Neural cell (in vitro differentiated cells): ENCODE data around the gene LRRC34. TPM values are rescaled to one million over a fixed set of nuclear protein-coding genes. Genes with fewer than 3 reads are reported as not detected.

Experiments used
- H2AFZ ChIP-seq: fragments of 200-600, 300-800 bp; sonication (generic), shearing (Covaris generic); 2 replicates; pipeline ENCODE4 v1.6.0; 2014; ENCODE audit warnings: low read depth, mild to moderate bottlenecking, antibody characterized with exemption, low read length, moderate library complexity
- H3F3A ChIP-seq: fragments of 200-600 bp; shearing (Covaris generic); 2 replicates; pipeline ENCODE4 v1.6.1; 2016; ENCODE audit warnings: mild to moderate bottlenecking, moderate library complexity, mixed read lengths, antibody characterized with exemption, low read length; ENCODE audit not compliant: insufficient read depth, poor library complexity, severe bottlenecking
- H3K27ac ChIP-seq: fragments of 200-600, 300-800 bp; sonication (generic), shearing (Covaris generic); 2 replicates; pipeline ENCODE4 v1.5.1; 2014; ENCODE audit warnings: mild to moderate bottlenecking, low read length, moderate library complexity
- H3K27me3 ChIP-seq: fragments of 300-800, 200-600 bp; sonication (generic), shearing (Covaris generic); 2 replicates; pipeline ENCODE4 v1.6.0; 2014; ENCODE audit warnings: mild to moderate bottlenecking, low read depth, low read length, moderate library complexity; ENCODE audit not compliant: insufficient read depth
- H3K36me3 ChIP-seq: fragments of 300-800, 200-600 bp; sonication (generic), shearing (Covaris generic); 2 replicates; pipeline ENCODE4 v1.5.1; 2014; ENCODE audit warnings: mild to moderate bottlenecking, antibody characterized with exemption, low read length, moderate library complexity; ENCODE audit not compliant: insufficient read depth
- H3K4me2 ChIP-seq: fragments of 300-800, 200-600 bp; sonication (generic), shearing (Covaris generic); 2 replicates; pipeline ENCODE4 v1.6.0; 2014; ENCODE audit warnings: mild to moderate bottlenecking, low read length
- H3K4me3 ChIP-seq: fragments of 300-800, 200-600 bp; sonication (generic), shearing (Covaris generic); 2 replicates; pipeline ENCODE4 v1.5.1; 2014; ENCODE audit warnings: mild to moderate bottlenecking, low read length, moderate library complexity
- H3K79me2 ChIP-seq: fragments of 200-600 bp; shearing (Covaris generic); replicated peaks from 2 replicates; pipeline ENCODE4 v1.6.0; 2014; ENCODE audit warnings: mild to moderate bottlenecking, low read length, moderate library complexity; ENCODE audit not compliant: insufficient read depth
- H3K9ac ChIP-seq: fragments of 300-800, 200-600 bp; sonication (generic), shearing (Covaris generic); 2 replicates; pipeline ENCODE4 v1.6.1; 2016; ENCODE audit warnings: mild to moderate bottlenecking, low read length, mixed read lengths
- H3K9me2 ChIP-seq: fragments of 200-600 bp; shearing (Covaris generic); 2 replicates; pipeline ENCODE4 v1.6.1; 2016; ENCODE audit warnings: mild to moderate bottlenecking, low read length, mixed read lengths; ENCODE audit not compliant: insufficient read depth
- H3K9me3 ChIP-seq: fragments of 200-600, 300-800 bp; sonication (generic), shearing (Covaris generic); 2 replicates; pipeline ENCODE4 v1.6.1; 2016; ENCODE audit warnings: mild to moderate bottlenecking, mixed run types, low read length, moderate library complexity, mixed read lengths
- H4K20me1 ChIP-seq: fragments of 200-600 bp; shearing (Covaris generic); 2 replicates; pipeline ENCODE4 v1.6.1; 2016; ENCODE audit warnings: mild to moderate bottlenecking, mixed run types; ENCODE audit not compliant: insufficient read depth
- EP300 ChIP-seq: fragments of 450-650 bp; conservative IDR thresholded peaks from 2 replicates; pipeline ENCODE4 v1.6.1; 2014; ENCODE audit warnings: antibody characterized with exemption, mild to moderate bottlenecking, moderate library complexity; ENCODE audit not compliant: poor library complexity, severe bottlenecking
- EZH2 ChIP-seq: fragments of 200-600, 300-800 bp; shearing (Covaris generic), sonication (generic); IDR thresholded peaks from 2 replicates; pipeline ENCODE4 v1.6.1; 2014; ENCODE audit warnings: antibody characterized with exemption, low read length, borderline replicate concordance, mild to moderate bottlenecking; ENCODE audit not compliant: insufficient read depth, poor library complexity, severe bottlenecking
- MXI1 ChIP-seq: fragments of 450-650 bp; conservative IDR thresholded peaks from 2 replicates; pipeline ENCODE4 v1.6.1; 2014; ENCODE audit warnings: antibody characterized with exemption, mild to moderate bottlenecking; ENCODE audit not compliant: poor library complexity, severe bottlenecking
- POLR2AphosphoS5 ChIP-seq: IDR thresholded peaks from 2 replicates; pipeline ENCODE4 v1.6.1; 2012
- RAD21 ChIP-seq: fragments of 450-650 bp; conservative IDR thresholded peaks from 2 replicates; pipeline ENCODE4 v1.6.1; 2014; ENCODE audit warnings: antibody characterized with exemption, mild to moderate bottlenecking, moderate library complexity
- SMC3 ChIP-seq: fragments of 450-650 bp; conservative IDR thresholded peaks from 2 replicates; pipeline ENCODE4 v1.6.1; 2014; ENCODE audit warnings: antibody characterized with exemption, mild to moderate bottlenecking, moderate library complexity; ENCODE audit not compliant: poor library complexity
- TAF1 ChIP-seq: IDR thresholded peaks from 2 replicates; pipeline ENCODE4 v1.6.1; 2012; ENCODE audit warnings: low read depth
- polyA plus RNA-seq: library from polyadenylated mRNA; depleted of rRNA; stranded (reverse); fragments of >200 nt; gene quantifications from 2 replicates; pipeline ENCODE4 v1.2.3, GENCODE V29; 2014
- TF ChIP-seq, protein P1 (sequence below): IDR thresholded peaks from 2 replicates; pipeline ENCODE4 v1.6.1; 2012; ENCODE audit warnings: borderline replicate concordance
- TF ChIP-seq, protein P2 (sequence below): fragments of 450-650 bp; IDR thresholded peaks from 2 replicates; pipeline ENCODE4 v1.5.1; 2014; ENCODE audit warnings: antibody characterized with exemption, mild to moderate bottlenecking, moderate library complexity; ENCODE audit not compliant: poor library complexity, severe bottlenecking

Gene LRRC34
- polyA plus RNA-seq, 1 donor from 2014 or later = 1.1 TPM

DNA sequence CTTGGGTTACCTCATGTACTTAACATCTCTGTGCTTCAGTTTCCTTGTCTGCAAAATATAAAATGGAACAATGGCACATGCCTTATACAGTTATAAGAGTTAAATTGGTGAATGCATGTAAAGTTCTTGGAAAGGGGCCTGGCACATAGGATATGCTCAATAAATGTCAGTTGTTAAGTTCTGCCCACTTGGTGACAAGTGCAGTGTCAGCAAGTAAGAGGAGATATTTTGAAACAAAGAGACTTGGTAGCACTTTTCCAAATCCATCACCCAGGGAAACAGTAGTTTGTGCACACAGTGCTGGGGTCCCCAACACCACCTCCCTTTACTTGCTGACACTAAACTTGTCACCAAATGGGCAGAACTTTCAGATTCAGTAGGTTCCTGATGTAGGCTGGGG, 37.9 kb upstream of the LRRC34 start:
- H3F3A ChIP-seq = no peaks in the 10 kb centered on the region
- H3K27ac ChIP-seq = no peak overlapping the region
- no peak overlapping the region for H3K9ac ChIP-seq
- H4K20me1 ChIP-seq = no peaks in the 10 kb centered on the region
- no peaks in the 10 kb centered on the region for H3K79me2 ChIP-seq
- no peaks in the 10 kb centered on the region for H3K9me3 ChIP-seq
- no peaks in the 10 kb centered on the region for H3K36me3 ChIP-seq
- H3K9me2 ChIP-seq = no peaks in the 10 kb centered on the region
- H3K4me2 ChIP-seq = no peak overlapping the region
- no peaks in the 10 kb centered on the region for H3K27me3 ChIP-seq
- TF ChIP-seq RAD21 (no peak), EZH2 (no peak), POLR2AphosphoS5 (no peak)
- H3K4me3 ChIP-seq = no peak overlapping the region
- no peak overlapping the region for H2AFZ ChIP-seq

DNA sequence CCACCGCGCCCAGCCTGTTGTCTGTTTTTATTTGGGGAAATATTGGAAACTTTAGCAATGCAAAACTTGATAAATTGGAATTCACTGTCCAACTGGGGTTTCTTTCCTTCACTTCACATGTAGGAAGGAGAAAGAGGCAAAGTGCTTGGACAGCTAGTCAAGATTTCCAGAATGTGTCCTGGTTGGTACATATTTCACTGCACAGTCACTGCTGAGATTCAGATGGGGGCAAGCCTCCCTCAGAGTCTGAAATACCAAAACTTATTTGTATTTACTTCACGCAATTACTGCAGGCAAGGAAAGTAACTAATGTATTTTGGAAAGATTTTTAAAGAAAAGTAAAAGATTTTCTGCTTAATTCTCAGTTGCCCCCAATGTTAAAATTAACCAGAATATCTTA, 36.0 kb upstream of the LRRC34 start:
- Histone ChIP-seq H3K4me2 (no peak overlapping the region), H3K27ac (no peak overlapping the region), H3K79me2 (no peaks in the 10 kb centered on the region), H3K9me2 (no peaks in the 10 kb centered on the region), H3K36me3 (no peaks in the 10 kb centered on the region), H3K27me3 (no peaks in the 10 kb centered on the region), H3K9ac (no peak overlapping the region), H3F3A (no peaks in the 10 kb centered on the region), H3K4me3 (no peak overlapping the region), H2AFZ (no peak overlapping the region), H3K9me3 (no peaks in the 10 kb centered on the region), H4K20me1 (no peaks in the 10 kb centered on the region)
- TF ChIP-seq MXI1 = no peak
- no peak for TF ChIP-seq TAF1
- no peak for TF ChIP-seq EP300
- no peak for TF ChIP-seq POLR2AphosphoS5

DNA sequence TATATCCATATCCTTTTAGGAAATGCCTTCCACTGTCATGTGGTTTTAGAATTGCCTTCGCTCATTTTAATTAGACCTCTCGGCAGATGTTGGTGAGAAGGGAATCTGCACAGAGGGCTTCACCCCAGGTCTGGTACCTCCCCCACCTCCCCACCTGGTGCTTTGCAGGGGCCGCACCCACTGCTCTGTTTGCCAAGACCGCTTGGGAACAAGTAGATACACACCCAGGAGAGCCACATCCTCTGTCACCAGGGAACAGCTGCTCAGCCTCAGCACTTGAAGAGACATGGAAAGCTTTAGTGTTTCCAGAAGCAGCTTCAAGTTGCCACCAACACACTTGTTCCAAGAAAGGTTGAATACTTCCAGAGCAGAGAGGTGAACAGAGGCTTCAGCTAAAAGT, 35.2 kb upstream of the LRRC34 start:
- H3K79me2 ChIP-seq = no peaks in the 10 kb centered on the region
- TF ChIP-seq RAD21 (no peak), POLR2AphosphoS5 (no peak), SMC3 (no peak), EP300 (no peak), EZH2 (no peak), TAF1 (no peak), MXI1 (no peak)
- TF ChIP-seq, protein P1, sequence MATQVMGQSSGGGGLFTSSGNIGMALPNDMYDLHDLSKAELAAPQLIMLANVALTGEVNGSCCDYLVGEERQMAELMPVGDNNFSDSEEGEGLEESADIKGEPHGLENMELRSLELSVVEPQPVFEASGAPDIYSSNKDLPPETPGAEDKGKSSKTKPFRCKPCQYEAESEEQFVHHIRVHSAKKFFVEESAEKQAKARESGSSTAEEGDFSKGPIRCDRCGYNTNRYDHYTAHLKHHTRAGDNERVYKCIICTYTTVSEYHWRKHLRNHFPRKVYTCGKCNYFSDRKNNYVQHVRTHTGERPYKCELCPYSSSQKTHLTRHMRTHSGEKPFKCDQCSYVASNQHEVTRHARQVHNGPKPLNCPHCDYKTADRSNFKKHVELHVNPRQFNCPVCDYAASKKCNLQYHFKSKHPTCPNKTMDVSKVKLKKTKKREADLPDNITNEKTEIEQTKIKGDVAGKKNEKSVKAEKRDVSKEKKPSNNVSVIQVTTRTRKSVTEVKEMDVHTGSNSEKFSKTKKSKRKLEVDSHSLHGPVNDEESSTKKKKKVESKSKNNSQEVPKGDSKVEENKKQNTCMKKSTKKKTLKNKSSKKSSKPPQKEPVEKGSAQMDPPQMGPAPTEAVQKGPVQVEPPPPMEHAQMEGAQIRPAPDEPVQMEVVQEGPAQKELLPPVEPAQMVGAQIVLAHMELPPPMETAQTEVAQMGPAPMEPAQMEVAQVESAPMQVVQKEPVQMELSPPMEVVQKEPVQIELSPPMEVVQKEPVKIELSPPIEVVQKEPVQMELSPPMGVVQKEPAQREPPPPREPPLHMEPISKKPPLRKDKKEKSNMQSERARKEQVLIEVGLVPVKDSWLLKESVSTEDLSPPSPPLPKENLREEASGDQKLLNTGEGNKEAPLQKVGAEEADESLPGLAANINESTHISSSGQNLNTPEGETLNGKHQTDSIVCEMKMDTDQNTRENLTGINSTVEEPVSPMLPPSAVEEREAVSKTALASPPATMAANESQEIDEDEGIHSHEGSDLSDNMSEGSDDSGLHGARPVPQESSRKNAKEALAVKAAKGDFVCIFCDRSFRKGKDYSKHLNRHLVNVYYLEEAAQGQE = no peak
- TF ChIP-seq, protein P2, sequence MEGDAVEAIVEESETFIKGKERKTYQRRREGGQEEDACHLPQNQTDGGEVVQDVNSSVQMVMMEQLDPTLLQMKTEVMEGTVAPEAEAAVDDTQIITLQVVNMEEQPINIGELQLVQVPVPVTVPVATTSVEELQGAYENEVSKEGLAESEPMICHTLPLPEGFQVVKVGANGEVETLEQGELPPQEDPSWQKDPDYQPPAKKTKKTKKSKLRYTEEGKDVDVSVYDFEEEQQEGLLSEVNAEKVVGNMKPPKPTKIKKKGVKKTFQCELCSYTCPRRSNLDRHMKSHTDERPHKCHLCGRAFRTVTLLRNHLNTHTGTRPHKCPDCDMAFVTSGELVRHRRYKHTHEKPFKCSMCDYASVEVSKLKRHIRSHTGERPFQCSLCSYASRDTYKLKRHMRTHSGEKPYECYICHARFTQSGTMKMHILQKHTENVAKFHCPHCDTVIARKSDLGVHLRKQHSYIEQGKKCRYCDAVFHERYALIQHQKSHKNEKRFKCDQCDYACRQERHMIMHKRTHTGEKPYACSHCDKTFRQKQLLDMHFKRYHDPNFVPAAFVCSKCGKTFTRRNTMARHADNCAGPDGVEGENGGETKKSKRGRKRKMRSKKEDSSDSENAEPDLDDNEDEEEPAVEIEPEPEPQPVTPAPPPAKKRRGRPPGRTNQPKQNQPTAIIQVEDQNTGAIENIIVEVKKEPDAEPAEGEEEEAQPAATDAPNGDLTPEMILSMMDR = no peak
- no peaks in the 10 kb centered on the region for H4K20me1 ChIP-seq
- no peaks in the 10 kb centered on the region for H3F3A ChIP-seq
- no peak overlapping the region for H3K9ac ChIP-seq
- H3K4me2 ChIP-seq = no peak overlapping the region
- H3K27ac ChIP-seq = no peak overlapping the region
- no peak overlapping the region for H3K4me3 ChIP-seq
- H3K36me3 ChIP-seq = no peaks in the 10 kb centered on the region
- H3K9me2 ChIP-seq = no peaks in the 10 kb centered on the region
- H3K9me3 ChIP-seq = no peaks in the 10 kb centered on the region
- no peaks in the 10 kb centered on the region for H3K27me3 ChIP-seq
- no peak overlapping the region for H2AFZ ChIP-seq
